Neural cell (in vitro differentiated cells): ENCODE measurements around the gene MYBPC1. TPM values are rescaled to one million over a fixed set of nuclear protein-coding genes. Genes with fewer than 3 reads are reported as not detected.

Source experiments
- H2AFZ ChIP-seq: fragments of 200-600, 300-800 bp; sonication (generic), shearing (Covaris generic); 2 replicates; pipeline ENCODE4 v1.6.0; 2014; ENCODE audit warnings: low read depth, mild to moderate bottlenecking, antibody characterized with exemption, low read length, moderate library complexity
- H3F3A ChIP-seq: fragments of 200-600 bp; shearing (Covaris generic); 2 replicates; pipeline ENCODE4 v1.6.1; 2016; ENCODE audit warnings: mild to moderate bottlenecking, moderate library complexity, mixed read lengths, antibody characterized with exemption, low read length; ENCODE audit not compliant: insufficient read depth, poor library complexity, severe bottlenecking
- H3K27ac ChIP-seq: fragments of 200-600, 300-800 bp; sonication (generic), shearing (Covaris generic); 2 replicates; pipeline ENCODE4 v1.5.1; 2014; ENCODE audit warnings: mild to moderate bottlenecking, low read length, moderate library complexity
- H3K27me3 ChIP-seq: fragments of 300-800, 200-600 bp; sonication (generic), shearing (Covaris generic); 2 replicates; pipeline ENCODE4 v1.6.0; 2014; ENCODE audit warnings: mild to moderate bottlenecking, low read depth, low read length, moderate library complexity; ENCODE audit not compliant: insufficient read depth
- H3K36me3 ChIP-seq: fragments of 300-800, 200-600 bp; sonication (generic), shearing (Covaris generic); 2 replicates; pipeline ENCODE4 v1.5.1; 2014; ENCODE audit warnings: mild to moderate bottlenecking, antibody characterized with exemption, low read length, moderate library complexity; ENCODE audit not compliant: insufficient read depth
- H3K4me2 ChIP-seq: fragments of 300-800, 200-600 bp; sonication (generic), shearing (Covaris generic); 2 replicates; pipeline ENCODE4 v1.6.0; 2014; ENCODE audit warnings: mild to moderate bottlenecking, low read length
- H3K4me3 ChIP-seq: fragments of 300-800, 200-600 bp; sonication (generic), shearing (Covaris generic); 2 replicates; pipeline ENCODE4 v1.5.1; 2014; ENCODE audit warnings: mild to moderate bottlenecking, low read length, moderate library complexity
- H3K79me2 ChIP-seq: fragments of 200-600 bp; shearing (Covaris generic); replicated peaks from 2 replicates; pipeline ENCODE4 v1.6.0; 2014; ENCODE audit warnings: mild to moderate bottlenecking, low read length, moderate library complexity; ENCODE audit not compliant: insufficient read depth
- H3K9ac ChIP-seq: fragments of 300-800, 200-600 bp; sonication (generic), shearing (Covaris generic); 2 replicates; pipeline ENCODE4 v1.6.1; 2016; ENCODE audit warnings: mild to moderate bottlenecking, low read length, mixed read lengths
- H3K9me2 ChIP-seq: fragments of 200-600 bp; shearing (Covaris generic); 2 replicates; pipeline ENCODE4 v1.6.1; 2016; ENCODE audit warnings: mild to moderate bottlenecking, low read length, mixed read lengths; ENCODE audit not compliant: insufficient read depth
- H3K9me3 ChIP-seq: fragments of 200-600, 300-800 bp; sonication (generic), shearing (Covaris generic); 2 replicates; pipeline ENCODE4 v1.6.1; 2016; ENCODE audit warnings: mild to moderate bottlenecking, mixed run types, low read length, moderate library complexity, mixed read lengths
- H4K20me1 ChIP-seq: fragments of 200-600 bp; shearing (Covaris generic); 2 replicates; pipeline ENCODE4 v1.6.1; 2016; ENCODE audit warnings: mild to moderate bottlenecking, mixed run types; ENCODE audit not compliant: insufficient read depth
- CTCF ChIP-seq: fragments of 450-650 bp; IDR thresholded peaks from 2 replicates; pipeline ENCODE4 v1.5.1; 2014; ENCODE audit warnings: antibody characterized with exemption, mild to moderate bottlenecking, moderate library complexity; ENCODE audit not compliant: poor library complexity, severe bottlenecking
- EP300 ChIP-seq: fragments of 450-650 bp; conservative IDR thresholded peaks from 2 replicates; pipeline ENCODE4 v1.6.1; 2014; ENCODE audit warnings: antibody characterized with exemption, mild to moderate bottlenecking, moderate library complexity; ENCODE audit not compliant: poor library complexity, severe bottlenecking
- EZH2 ChIP-seq: fragments of 200-600, 300-800 bp; shearing (Covaris generic), sonication (generic); IDR thresholded peaks from 2 replicates; pipeline ENCODE4 v1.6.1; 2014; ENCODE audit warnings: antibody characterized with exemption, low read length, borderline replicate concordance, mild to moderate bottlenecking; ENCODE audit not compliant: insufficient read depth, poor library complexity, severe bottlenecking
- MXI1 ChIP-seq: fragments of 450-650 bp; conservative IDR thresholded peaks from 2 replicates; pipeline ENCODE4 v1.6.1; 2014; ENCODE audit warnings: antibody characterized with exemption, mild to moderate bottlenecking; ENCODE audit not compliant: poor library complexity, severe bottlenecking
- POLR2AphosphoS5 ChIP-seq: IDR thresholded peaks from 2 replicates; pipeline ENCODE4 v1.6.1; 2012
- RAD21 ChIP-seq: fragments of 450-650 bp; conservative IDR thresholded peaks from 2 replicates; pipeline ENCODE4 v1.6.1; 2014; ENCODE audit warnings: antibody characterized with exemption, mild to moderate bottlenecking, moderate library complexity
- REST ChIP-seq: IDR thresholded peaks from 2 replicates; pipeline ENCODE4 v1.6.1; 2012; ENCODE audit warnings: borderline replicate concordance
- SMC3 ChIP-seq: fragments of 450-650 bp; conservative IDR thresholded peaks from 2 replicates; pipeline ENCODE4 v1.6.1; 2014; ENCODE audit warnings: antibody characterized with exemption, mild to moderate bottlenecking, moderate library complexity; ENCODE audit not compliant: poor library complexity
- TAF1 ChIP-seq: IDR thresholded peaks from 2 replicates; pipeline ENCODE4 v1.6.1; 2012; ENCODE audit warnings: low read depth
- polyA plus RNA-seq: library from polyadenylated mRNA; depleted of rRNA; stranded (reverse); fragments of >200 nt; gene quantifications from 2 replicates; pipeline ENCODE4 v1.2.3, GENCODE V29; 2014

The MYBPC1 gene
- polyA plus RNA-seq, 1 donor from 2014 or later = not detected

- Histone ChIP-seq H3F3A (no peaks in the 10 kb centered on the region), H3K79me2 (no peaks in the 10 kb centered on the region), H4K20me1 (no peaks in the 10 kb centered on the region), H3K27me3 (no peaks in the 10 kb centered on the region), H3K4me3 (no peak overlapping the region), H3K9me3 (no peaks in the 10 kb centered on the region), H3K9me2 (no peaks in the 10 kb centered on the region), H3K36me3 (no peaks in the 10 kb centered on the region), H3K27ac (no peak overlapping the region), H3K4me2 (no peak overlapping the region), H2AFZ (no peak overlapping the region), H3K9ac (no peak overlapping the region)
- TF ChIP-seq EZH2 (no peak), POLR2AphosphoS5 (no peak), EP300 (no peak), SMC3 (no peak), MXI1 (no peak), TAF1 (no peak), CTCF (no peak), RAD21 (no peak), REST (no peak)
Measured at GRCh38 chr12:101582937-101583336, 11.8 kb upstream of the MYBPC1 start.

GRCh38 chr12:101590383-101590782, 4.4 kb upstream of the MYBPC1 start:
- no peak overlapping the region for H3K9ac ChIP-seq
- H3K4me2 ChIP-seq = no peak overlapping the region
- H3K79me2 ChIP-seq = no peaks in the 10 kb centered on the region
- no peaks in the 10 kb centered on the region for H4K20me1 ChIP-seq
- H2AFZ ChIP-seq = no peak overlapping the region
- H3F3A ChIP-seq = no peaks in the 10 kb centered on the region
- no peaks in the 10 kb centered on the region for H3K36me3 ChIP-seq
- TF ChIP-seq MXI1 = no peak
- no peak for TF ChIP-seq EZH2
- no peak for TF ChIP-seq POLR2AphosphoS5
- TF ChIP-seq SMC3 = no peak
- no peak for TF ChIP-seq REST
- no peak for TF ChIP-seq EP300
- no peaks in the 10 kb centered on the region for H3K27me3 ChIP-seq
- H3K4me3 ChIP-seq = no peak overlapping the region
- H3K27ac ChIP-seq = no peak overlapping the region
- no peaks in the 10 kb centered on the region for H3K9me2 ChIP-seq
- H3K9me3 ChIP-seq = no peaks in the 10 kb centered on the region
